GM12801 (cell line): ENCODE measurements around the gene FDX2.

Experiments
- CTCF ChIP-seq: IDR thresholded peaks from one replicate; pipeline ENCODE4 v1.5.1; 2011; ENCODE audit warnings: control low read depth; ENCODE audit not compliant: insufficient read length; ENCODE audit errors: extremely low read depth

FDX2 gene

GRCh38 chr19:10271543-10272086, 44.2 kb downstream of the FDX2 start:
- no peak for TF ChIP-seq CTCF

GRCh38 chr19:10270616-10271394, 45.0 kb downstream of the FDX2 start, which contains the start of gene ICAM1:
ICAM1 (plus strand) TSS chr19:10271120; CDS start chr19:10271160, 40 bp downstream.
- TF ChIP-seq CTCF: no peak

- no peak for TF ChIP-seq CTCF
Measured at GRCh38 chr19:10270180-10270615, 45.6 kb downstream of the FDX2 start.

GRCh38 chr19:10269333-10270179, 46.3 kb downstream of the FDX2 start:
- TF ChIP-seq CTCF: no peak

- no peak for TF ChIP-seq CTCF
Measured at GRCh38 chr19:10268071-10268470, 47.7 kb downstream of the FDX2 start.

- no peak for TF ChIP-seq CTCF
Measured at GRCh38 chr19:10266706-10267105, 49.1 kb downstream of the FDX2 start.

GRCh38 chr19:10262771-10263170, 53.0 kb downstream of the FDX2 start:
- TF ChIP-seq CTCF: no peak
